ENCODE data around the gene TRIM29. TPM values are rescaled to one million over a fixed set of nuclear protein-coding genes. Genes with fewer than 3 reads are reported as not detected.
"Not testable (repeated sequence)": the region's sequence is repeated elsewhere in the genome, so short reads cannot be mapped to it uniquely, and the experiment has no call there.

Gene TRIM29
- total and polyA plus RNA-seq, 9 donors: 0.11 to 5.9 (median 1.4) TPM; not detected in 1

DNA sequence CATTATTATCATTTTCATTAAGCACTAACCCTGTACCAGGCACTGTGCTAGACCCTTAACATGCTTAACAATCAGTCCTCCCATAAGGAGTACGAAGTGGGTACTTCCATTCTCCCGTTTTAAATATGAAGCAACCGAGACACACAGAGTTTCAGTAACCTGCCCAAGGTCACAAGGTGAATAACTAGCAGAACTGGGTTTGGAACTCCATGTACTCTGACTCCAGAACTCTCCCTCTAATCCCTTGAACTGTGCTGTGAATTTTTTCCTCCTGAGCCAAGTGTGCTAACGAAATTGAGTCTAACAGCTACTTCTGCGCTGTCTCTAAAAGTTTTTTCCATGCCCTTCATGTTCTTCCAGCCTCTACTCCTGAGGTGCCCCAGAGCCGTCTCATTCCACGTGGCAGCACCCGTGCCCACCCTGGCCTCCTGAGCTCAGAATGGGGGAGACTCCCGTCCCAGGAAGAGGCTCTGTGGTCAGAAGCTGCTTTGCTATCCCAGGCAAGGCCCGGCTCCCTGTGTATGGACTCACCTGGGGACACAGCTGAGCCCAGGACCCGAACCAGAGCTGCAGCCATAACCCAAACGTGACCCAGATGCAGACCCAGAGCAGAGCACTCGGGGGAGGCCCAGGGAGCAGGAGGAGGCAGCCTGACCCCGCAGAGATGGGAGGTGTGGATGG is 8.6 kb upstream of the TRIM29 start:
- no peaks in the 10 kb centered on the region for H3K9me3 ChIP-seq
- no peak overlapping the region for H3K4me3 ChIP-seq
- 57 to 63% (median 60%) methylated on average over 14 of the region's 14 CpGs for WGBS, 3 donors
- intact Hi-C loops (cut with DNase I): no loop called here
- H3K36me3 ChIP-seq: no peaks in the 10 kb centered on the region
- DNase-seq: no peak
- TF ChIP-seq, protein P1, sequence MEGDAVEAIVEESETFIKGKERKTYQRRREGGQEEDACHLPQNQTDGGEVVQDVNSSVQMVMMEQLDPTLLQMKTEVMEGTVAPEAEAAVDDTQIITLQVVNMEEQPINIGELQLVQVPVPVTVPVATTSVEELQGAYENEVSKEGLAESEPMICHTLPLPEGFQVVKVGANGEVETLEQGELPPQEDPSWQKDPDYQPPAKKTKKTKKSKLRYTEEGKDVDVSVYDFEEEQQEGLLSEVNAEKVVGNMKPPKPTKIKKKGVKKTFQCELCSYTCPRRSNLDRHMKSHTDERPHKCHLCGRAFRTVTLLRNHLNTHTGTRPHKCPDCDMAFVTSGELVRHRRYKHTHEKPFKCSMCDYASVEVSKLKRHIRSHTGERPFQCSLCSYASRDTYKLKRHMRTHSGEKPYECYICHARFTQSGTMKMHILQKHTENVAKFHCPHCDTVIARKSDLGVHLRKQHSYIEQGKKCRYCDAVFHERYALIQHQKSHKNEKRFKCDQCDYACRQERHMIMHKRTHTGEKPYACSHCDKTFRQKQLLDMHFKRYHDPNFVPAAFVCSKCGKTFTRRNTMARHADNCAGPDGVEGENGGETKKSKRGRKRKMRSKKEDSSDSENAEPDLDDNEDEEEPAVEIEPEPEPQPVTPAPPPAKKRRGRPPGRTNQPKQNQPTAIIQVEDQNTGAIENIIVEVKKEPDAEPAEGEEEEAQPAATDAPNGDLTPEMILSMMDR (IDR thresholded peaks at IDR 0.05): no peak
- TF ChIP-seq POLR2A (IDR thresholded peaks at IDR 0.05): no peak
- TF ChIP-seq EP300 (IDR thresholded peaks at IDR 0.05): no peak
- H3K27me3 ChIP-seq: no peaks in the 10 kb centered on the region
- H3K4me1 ChIP-seq (ENCODE audit: insufficient read depth): no peaks in the 10 kb centered on the region
- no peak overlapping the region for H3K27ac ChIP-seq

DNA sequence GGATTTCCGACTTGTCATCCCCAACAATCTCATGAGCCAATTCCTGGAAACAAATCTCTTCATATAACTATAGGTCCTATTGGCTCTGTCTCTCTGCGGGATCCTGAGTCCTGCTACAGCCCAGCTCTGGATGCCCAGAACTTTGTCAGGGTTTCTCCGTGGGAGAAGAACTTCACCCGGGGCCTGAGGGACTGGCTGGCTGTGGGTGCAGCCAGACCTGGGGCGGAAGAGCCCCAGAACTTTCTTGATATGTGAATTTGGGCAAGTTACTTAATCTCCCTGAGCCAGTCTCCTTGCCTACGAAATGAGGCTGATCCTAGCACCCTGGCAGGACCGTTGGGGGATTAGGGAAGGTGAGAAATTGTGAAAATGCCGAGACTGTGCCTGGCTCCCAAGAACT is 6.6 kb upstream of the TRIM29 start:
- TF ChIP-seq POLR2A (IDR thresholded peaks at IDR 0.05) (no peak), EP300 (IDR thresholded peaks at IDR 0.05) (no peak)
- TF ChIP-seq, protein P1 (IDR thresholded peaks at IDR 0.05): no peak
- intact Hi-C loops (cut with DNase I): no loop called here
- DNase-seq: no peak
- 56 to 64% (median 62%) methylated on average over 8 of the region's 8 CpGs for WGBS, 3 donors
- H3K27me3 ChIP-seq: no peaks in the 10 kb centered on the region
- no peak overlapping the region for H3K4me3 ChIP-seq
- no peaks in the 10 kb centered on the region for H3K4me1 ChIP-seq (ENCODE audit: insufficient read depth)
- H3K9me3 ChIP-seq: no peaks in the 10 kb centered on the region
- H3K27ac ChIP-seq: no peak overlapping the region
- H3K36me3 ChIP-seq: no peaks in the 10 kb centered on the region

DNA sequence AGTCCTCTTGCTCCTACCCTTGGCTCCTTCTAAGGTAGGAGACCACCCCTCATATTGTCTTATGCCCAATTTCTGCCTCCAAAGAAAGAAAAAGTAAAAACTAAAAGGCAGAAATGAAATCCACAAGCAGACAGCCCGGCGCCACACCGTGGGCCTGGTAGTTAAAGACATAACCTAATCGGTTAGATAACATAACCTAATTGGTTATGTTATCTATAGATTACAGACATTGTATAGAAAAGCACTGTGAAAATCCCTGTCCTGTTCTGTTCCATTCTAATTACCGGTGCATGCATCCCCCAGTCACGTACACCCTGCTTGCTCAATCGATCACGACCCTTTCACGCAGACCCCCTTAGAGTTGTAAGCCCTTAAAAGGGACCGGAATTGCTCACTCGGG is 5.6 kb upstream of the TRIM29 start:
- 87 to 89% (median 87%) methylated on average over 11 of the region's 11 CpGs for WGBS, 3 donors
- H3K4me3 ChIP-seq; H3K27ac ChIP-seq; H3K36me3 ChIP-seq; DNase-seq; intact Hi-C loops (cut with DNase I); H3K27me3 ChIP-seq; H3K4me1 ChIP-seq (ENCODE audit: insufficient read depth); H3K9me3 ChIP-seq: not testable (repeated sequence)

DNA sequence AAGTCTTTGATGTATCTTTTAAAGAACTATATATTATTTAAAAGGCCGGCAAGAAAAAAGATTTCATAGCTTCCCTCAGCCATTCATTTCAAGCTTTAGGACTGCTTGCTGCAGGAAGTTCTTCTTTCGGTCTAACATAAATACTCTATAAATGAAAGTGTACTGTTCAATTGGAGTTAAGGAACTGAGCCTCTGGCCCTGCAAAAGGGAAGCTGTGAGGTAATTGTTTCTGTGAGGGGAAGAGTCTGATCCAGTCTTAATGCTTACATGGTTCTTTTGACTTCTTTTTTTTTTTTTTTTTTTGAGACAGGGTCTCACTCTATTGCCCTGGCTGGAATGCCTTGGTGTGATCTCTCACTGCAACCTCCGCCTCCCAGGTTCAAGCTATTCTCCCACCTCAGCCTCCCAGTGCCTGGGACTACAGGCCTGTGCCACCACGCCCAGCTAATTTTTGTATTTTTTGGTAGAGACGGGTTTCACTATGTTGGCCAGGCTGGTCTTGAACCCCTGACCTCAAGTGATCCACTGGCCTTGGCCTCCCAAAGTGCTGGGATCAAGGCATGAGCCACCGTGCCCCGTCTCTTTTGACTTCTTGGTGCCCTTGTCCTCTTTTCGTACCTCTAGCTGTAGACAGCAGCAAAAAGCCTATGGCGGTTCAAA is 4.7 kb upstream of the TRIM29 start:
- no peaks in the 10 kb centered on the region for H3K36me3 ChIP-seq
- TF ChIP-seq EP300 (IDR thresholded peaks at IDR 0.05) (no peak), POLR2A (IDR thresholded peaks at IDR 0.05) (no peak)
- TF ChIP-seq, protein P1 (IDR thresholded peaks at IDR 0.05): no peak
- no peak overlapping the region for H3K27ac ChIP-seq
- no peak for DNase-seq
- no peaks in the 10 kb centered on the region for H3K9me3 ChIP-seq
- no peaks in the 10 kb centered on the region for H3K4me1 ChIP-seq (ENCODE audit: insufficient read depth)
- H3K4me3 ChIP-seq: no peak overlapping the region
- whole genome bisulfite sequencing, 3 donors: 85 to 88% (median 86%) methylated on average over 9 of the region's 9 CpGs
- intact Hi-C loops (cut with DNase I): no loop called here
- H3K27me3 ChIP-seq: no peaks in the 10 kb centered on the region

DNA sequence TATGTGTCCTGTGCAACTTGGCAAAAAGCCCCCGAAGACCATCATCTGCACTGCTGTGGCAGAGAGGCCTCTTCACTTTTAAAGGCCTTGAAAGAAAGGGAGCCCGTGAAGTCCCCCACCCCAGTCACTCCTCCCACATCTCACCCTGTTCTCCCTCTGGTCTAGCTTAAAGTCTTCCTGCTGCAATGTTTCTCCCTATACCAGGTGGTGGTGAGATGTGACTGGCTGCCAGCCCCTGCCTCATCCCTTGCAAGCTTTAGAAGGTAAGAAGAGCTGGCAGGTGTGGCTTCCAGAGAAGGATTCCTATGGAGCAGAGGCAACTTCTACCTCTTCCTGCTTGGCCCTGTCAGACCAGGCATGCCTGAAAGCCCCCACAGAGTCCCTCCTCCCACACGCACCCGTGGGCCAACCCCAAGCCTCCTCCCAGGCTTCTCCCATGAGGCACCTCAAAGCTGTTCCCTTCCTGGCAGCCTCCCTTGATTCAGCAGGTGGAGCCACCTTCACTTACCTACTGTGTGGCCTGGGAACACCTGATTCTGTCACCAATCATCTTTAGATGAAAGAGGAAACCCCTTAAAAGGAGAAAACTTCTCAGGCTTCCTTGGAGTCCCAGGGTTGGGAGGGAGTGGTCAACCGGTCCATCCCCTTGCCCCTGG is 4.0 kb upstream of the TRIM29 start:
- no peaks in the 10 kb centered on the region for H3K27me3 ChIP-seq

More for the DNA sequence above, 4.0 kb upstream of the TRIM29 start:
- H3K27ac ChIP-seq: no peak overlapping the region
- 49 to 71% (median 51%) methylated on average over 5 of the region's 5 CpGs for WGBS, 3 donors
- no peaks in the 10 kb centered on the region for H3K9me3 ChIP-seq
- DNase-seq: no peak
- no peaks in the 10 kb centered on the region for H3K36me3 ChIP-seq
- no peak overlapping the region for H3K4me3 ChIP-seq
- H3K4me1 ChIP-seq (ENCODE audit: insufficient read depth): no peaks in the 10 kb centered on the region
- TF ChIP-seq EP300 (IDR thresholded peaks at IDR 0.05) (no peak), POLR2A (IDR thresholded peaks at IDR 0.05) (no peak)
- TF ChIP-seq, protein P1 (IDR thresholded peaks at IDR 0.05): no peak
- intact Hi-C loops (cut with DNase I): no loop called here

Measured in ovary (tissue), 9 donors.